T-cell (primary cell): ENCODE results near the gene HNRNPL. TPM values are rescaled to one million over a fixed set of nuclear protein-coding genes. Genes with fewer than 3 reads are reported as not detected.
"Not testable (repeated sequence)": the region's sequence is repeated elsewhere in the genome, so short reads cannot be mapped to it uniquely, and the experiment has no call there.

Source experiments
- ATAC-seq, 4 experiments: fragments of 200-7000 bp in 3 of 4; fragments of 150-1000 bp in 1 of 4; cut with Tn5 transposase; replicated peaks in 1 of 4; 1 replicate in 3 of 4; 2 replicates in 1 of 4; pipeline ENCODE4 v1.10.0; 2021; ENCODE audit warnings: moderate library complexity in 3 of 4, mild to moderate bottlenecking in 2 of 4, moderate number of reproducible peaks in 1 of 4
- CTCF ChIA-PET, 2 donors: fragments of 300-600 bp; sonication (Branson Sonifier 250); formaldehyde crosslinking; loops; one replicate each; lab custom pipeline; 2022; ENCODE audit warnings: antibody characterized with exemption in 2 of 2; lab: Charles Lee
- POLR2A ChIA-PET, 2 donors: fragments of 300-600 bp; sonication (Branson Sonifier 250); formaldehyde crosslinking; loops; one replicate each; lab custom pipeline; 2022; ENCODE audit warnings: antibody characterized with exemption in 2 of 2; lab: Charles Lee
- DNase-seq, 35 experiments: peaks; one replicate each; pipeline versions ENCODE4 v3.0.0 to v3.0.0-alpha.2; 2013 to 2023
- H3K27ac ChIP-seq: one replicate; pipeline ENCODE4 v1.5.1; 2013; ENCODE audit warnings: low read length
- H3K27me3 ChIP-seq, 2 experiments: replicated peaks in 1 of 2; 1 replicate in 1 of 2; 2 replicates in 1 of 2; pipeline versions ENCODE4 v1.6.1 to v1.7.0; 2013; ENCODE audit warnings: low read length in 1 of 2, mixed read lengths in 1 of 2; ENCODE audit not compliant: control insufficient read depth in 2 of 2, insufficient read depth in 2 of 2; ENCODE audit errors: extremely low read depth in 1 of 2
- H3K36me3 ChIP-seq, 2 donors: 1 replicate in 1 of 2; 2 replicates in 1 of 2; pipeline versions ENCODE4 v1.6.1 to v1.7.0; 2013; ENCODE audit warnings: low read length in 1 of 2; ENCODE audit not compliant: control insufficient read depth in 2 of 2, insufficient read depth in 1 of 2; ENCODE audit errors: extremely low read depth in 1 of 2
- H3K4me1 ChIP-seq, 2 experiments: 1 replicate in 1 of 2; 2 replicates in 1 of 2; pipeline versions ENCODE4 v1.6.1 to v1.7.0; 2013; ENCODE audit warnings: low read length in 2 of 2, mixed read lengths in 1 of 2; ENCODE audit not compliant: insufficient read depth in 2 of 2, control insufficient read depth in 1 of 2; ENCODE audit errors: extremely low read depth in 1 of 2
- H3K4me3 ChIP-seq, 2 donors: 1 replicate in 1 of 2; 2 replicates in 1 of 2; pipeline versions ENCODE4 v1.5.1 to v1.7.0; 2013; ENCODE audit warnings: mild to moderate bottlenecking in 2 of 2, low read length in 1 of 2, moderate library complexity in 1 of 2; ENCODE audit not compliant: control insufficient read depth in 1 of 2; ENCODE audit errors: extremely low read depth in 1 of 2
- H3K9me3 ChIP-seq: 2 replicates; pipeline ENCODE4 v1.7.0; 2013
- H3K27ac Mint-ChIP-seq, 2 donors: one replicate each; pipeline ENCODE4 v1.8.0; 2020 to 2021; ENCODE audit warnings: mild to moderate bottlenecking in 2 of 2, mixed read lengths in 2 of 2
- H3K27me3 Mint-ChIP-seq, 2 donors: one replicate each; pipeline ENCODE4 v1.8.0; 2021 to 2022; ENCODE audit warnings: mixed read lengths in 2 of 2
- H3K36me3 Mint-ChIP-seq: one replicate; pipeline ENCODE4 v1.8.0; 2021; ENCODE audit warnings: mixed read lengths
- H3K4me1 Mint-ChIP-seq, 3 donors: one replicate each; pipeline ENCODE4 v1.8.0; 2020 to 2022; ENCODE audit warnings: mixed read lengths in 3 of 3, mild to moderate bottlenecking in 1 of 3
- H3K4me3 Mint-ChIP-seq, 3 donors: one replicate each; pipeline ENCODE4 v1.8.0; 2020 to 2022; ENCODE audit warnings: mild to moderate bottlenecking in 3 of 3, mixed read lengths in 3 of 3, moderate library complexity in 3 of 3
- H3K9me3 Mint-ChIP-seq, 3 donors: one replicate each; pipeline ENCODE4 v1.8.0; 2020 to 2022; ENCODE audit warnings: mixed read lengths in 3 of 3
- WGBS: methylation state at CpG from one replicate; pipeline ENCODE4 v1.1.5; 2013; ENCODE audit warnings: missing lambda C conversion rate; ENCODE audit not compliant: insufficient coverage; 5-methylcytosine and 5-hydroxymethylcytosine counted together
- total RNA-seq, 35 experiments: library from RNA in 6 of 35; stranded (reverse) in 6 of 35; fragments of 120-200 nt in 1 of 35; gene quantifications; one replicate each; pipeline versions ENCODE4 v1.2.1 to v1.2.4 and lab custom pipeline; 2013 to 2026

HNRNPL gene
- total RNA-seq, 5 donors from 2014 or later (not counting 1 experiment from before 2014, with no cell fraction given), result 320 to 498 (median 330) TPM

- POLR2A ChIA-PET, result interaction anchor here (0.6 to 1.1 kb wide), 5 partner anchors 11 to 43 kb away, joined by 3 to 13 read pairs (median 10); no protein-coding TSS in a partner anchor
- Histone ChIP-seq H3K4me3 (peak overlapping the region; percentile 62 to 97), H3K9me3 (no peaks in the 10 kb centered on the region), H3K36me3 (peaks cover 13 to 27% of the 10 kb centered on the region in 2 donors), H3K27ac (peak overlapping the region; percentile 57), H3K27me3 (no peaks in the 10 kb centered on the region), H3K4me1 (peaks cover 5 to 29% of the 10 kb centered on the region in 2 experiments)
- Mint-ChIP-seq H3K27me3 (no peaks in the 10 kb centered on the region), H3K4me3 (peak overlapping the region; percentile 85 to 91 (median 87)), H3K27ac (peak overlapping the region; percentile 91 to 95), H3K4me1 (peaks cover 42 to 45% (median 43%) of the 10 kb centered on the region in 3 donors), H3K9me3 (no peaks in the 10 kb centered on the region), H3K36me3 (peaks cover 29% of the 10 kb centered on the region)
- ATAC-seq, result peak in 3 of 4 experiments; percentile 10 to 18 (median 13)
- no peak for DNase-seq
- CTCF ChIA-PET, result interaction anchor here in 1 of 2 donors (1.0 to 2.1 kb wide), 7 partner anchors 11 to 428 kb away, joined by 4 to 15 read pairs (median 8); partner anchors contain the start of genes ACTN4, FAM98C, MRPS12 and SARS2
- WGBS, result 1% methylated on average over 14 of the region's 16 CpGs
Measured at GRCh38 chr19:38831142-38831605, 18.6 kb downstream of the HNRNPL start.

- ChIA-PET CTCF (no interaction called here), POLR2A (interaction anchor here (0.5 to 0.7 kb wide), 4 partner anchors 11 to 84 kb away, joined by 3 to 6 read pairs (median 3); no protein-coding TSS in a partner anchor)
- H3K4me3 ChIP-seq, result no peak overlapping the region
- ATAC-seq, result no peak
- H3K9me3 Mint-ChIP-seq, result no peaks in the 10 kb centered on the region
- peaks cover 26% of the 10 kb centered on the region for H3K36me3 Mint-ChIP-seq
- H3K4me3 Mint-ChIP-seq, result peak overlapping the region; percentile 85 to 91 (median 87)
- no CpG with 5 or more reads among the region's 4 CpGs for WGBS
- no peaks in the 10 kb centered on the region for H3K27me3 Mint-ChIP-seq
- H3K27me3 ChIP-seq, result no peaks in the 10 kb centered on the region
- no peak for DNase-seq
- peaks cover 9 to 28% of the 10 kb centered on the region in 2 donors for H3K36me3 ChIP-seq
- peaks cover 44 to 50% (median 48%) of the 10 kb centered on the region in 3 donors for H3K4me1 Mint-ChIP-seq
- H3K27ac Mint-ChIP-seq, result peak overlapping the region; percentile 91 to 95
- no peaks in the 10 kb centered on the region for H3K9me3 ChIP-seq
- no peak overlapping the region for H3K27ac ChIP-seq
- peaks cover 5 to 29% of the 10 kb centered on the region in 2 experiments for H3K4me1 ChIP-seq
Measured at GRCh38 chr19:38830039-38830733, 19.6 kb downstream of the HNRNPL start.

- DNase-seq, H3K9me3 Mint-ChIP-seq, H3K9me3 ChIP-seq, H3K27me3 Mint-ChIP-seq, H3K27me3 ChIP-seq, H3K4me3 Mint-ChIP-seq, H3K27ac ChIP-seq, H3K27ac Mint-ChIP-seq, ATAC-seq, H3K4me3 ChIP-seq: not testable (repeated sequence)
- Mint-ChIP-seq H3K4me1 (peaks cover 53 to 59% (median 58%) of the 10 kb centered on the region in 3 donors), H3K36me3 (peaks cover 26% of the 10 kb centered on the region)
- WGBS, result 100% methylated on average over 1 of the region's 7 CpGs
- CTCF ChIA-PET, result interaction anchor here in 1 of 2 donors (0.6 kb wide), 1 partner anchor 945 kb away, joined by 5 read pairs; no protein-coding TSS in a partner anchor
- Histone ChIP-seq H3K4me1 (peaks cover 5 to 29% of the 10 kb centered on the region in 2 experiments), H3K36me3 (peaks cover 6 to 28% of the 10 kb centered on the region in 2 donors)
- POLR2A ChIA-PET, result interaction anchor here (0.5 to 0.7 kb wide), 5 partner anchors 12 to 51 kb away, joined by 3 to 5 read pairs (median 3); no protein-coding TSS in a partner anchor
Measured at GRCh38 chr19:38829203-38829602, 20.6 kb downstream of the HNRNPL start.

DNA sequence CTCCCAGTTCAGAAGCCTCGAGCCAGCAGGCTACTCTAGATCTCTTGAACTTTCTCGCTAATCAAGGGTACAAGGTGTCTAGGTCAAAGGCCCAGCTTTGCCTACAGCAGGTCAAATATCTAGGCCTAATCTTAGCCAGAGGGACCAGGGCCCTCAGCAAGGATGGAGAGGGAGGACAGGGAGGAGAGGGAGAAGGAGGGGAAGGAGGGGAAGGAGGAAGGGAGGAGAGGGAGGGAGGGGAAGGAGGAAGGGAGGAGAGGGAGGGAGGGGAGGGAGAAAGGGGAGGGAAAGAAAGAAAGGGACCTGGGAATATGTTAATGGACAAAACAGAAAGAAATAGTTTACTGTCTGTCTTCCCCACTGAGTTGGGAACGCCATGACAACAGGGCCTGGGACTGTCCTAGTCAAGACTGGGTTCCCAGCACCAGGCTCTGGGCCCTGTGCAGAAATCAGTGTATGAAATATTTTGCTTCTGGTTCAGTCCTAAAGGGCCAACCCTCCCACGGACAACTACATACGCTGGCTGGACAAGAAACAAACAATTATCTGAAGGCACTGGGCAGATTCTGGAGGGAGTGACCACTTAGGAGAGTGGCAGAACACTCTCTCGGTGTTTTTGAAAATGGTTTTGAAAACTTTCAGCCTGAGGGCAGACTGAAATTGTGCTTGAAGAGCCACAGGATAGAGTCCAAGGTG, 22.8 kb downstream of the HNRNPL start:
- no peaks in the 10 kb centered on the region for H3K9me3 ChIP-seq
- no peak overlapping the region for H3K4me3 ChIP-seq
- ChIA-PET POLR2A (no interaction called here), CTCF (interaction anchor here in 1 of 2 donors (0.5 kb wide), 1 partner anchor 40 kb away, joined by 3 read pairs; no protein-coding TSS in a partner anchor)
- H3K4me1 ChIP-seq, result peaks cover 5 to 23% of the 10 kb centered on the region in 2 experiments
- Mint-ChIP-seq H3K36me3 (peaks cover 44% of the 10 kb centered on the region), H3K4me1 (peaks cover 62 to 68% (median 68%) of the 10 kb centered on the region in 3 donors), H3K4me3 (peak overlapping the region in 1 of 3 donors; percentile 20), H3K9me3 (no peaks in the 10 kb centered on the region), H3K27me3 (no peaks in the 10 kb centered on the region), H3K27ac (peak overlapping the region in 1 of 2 donors; percentile 22)
- no peaks in the 10 kb centered on the region for H3K27me3 ChIP-seq
- no peak for ATAC-seq
- whole genome bisulfite sequencing, result 92% methylated on average over 6 of the region's 6 CpGs
- H3K27ac ChIP-seq, result no peak overlapping the region
- H3K36me3 ChIP-seq, result peaks cover 13 to 30% of the 10 kb centered on the region in 2 donors
- no peak for DNase-seq

DNA sequence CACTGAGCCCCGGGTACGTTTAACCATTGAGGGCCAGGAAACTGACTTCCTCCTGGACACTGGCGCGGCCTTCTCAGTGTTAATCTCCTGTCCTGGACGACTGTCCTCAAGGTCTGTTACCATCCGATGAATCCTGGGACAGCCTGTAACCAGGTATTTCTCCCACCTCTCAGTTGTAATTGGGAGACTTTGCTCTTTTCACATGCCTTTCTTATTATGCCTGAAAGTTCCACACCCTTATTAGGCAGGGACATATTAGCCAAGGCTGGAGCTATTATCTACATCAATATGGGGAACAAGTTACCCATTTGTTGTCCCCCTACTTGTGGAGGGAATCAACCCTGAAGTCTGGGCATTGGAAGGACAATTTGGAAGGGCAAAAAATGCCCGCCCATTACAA, 23.9 kb downstream of the HNRNPL start:
- peaks cover 40% of the 10 kb centered on the region for H3K36me3 Mint-ChIP-seq
- H3K4me3 Mint-ChIP-seq, CTCF ChIA-PET, H3K4me3 ChIP-seq, ATAC-seq, H3K9me3 ChIP-seq, H3K27ac ChIP-seq, DNase-seq, H3K27me3 Mint-ChIP-seq, H3K9me3 Mint-ChIP-seq, H3K27ac Mint-ChIP-seq, H3K27me3 ChIP-seq, POLR2A ChIA-PET: not testable (repeated sequence)
- peaks cover under 1 to 18% of the 10 kb centered on the region in 2 experiments for H3K4me1 ChIP-seq
- H3K36me3 ChIP-seq, result peaks cover 13 to 30% of the 10 kb centered on the region in 2 donors
- peaks cover 53 to 64% (median 58%) of the 10 kb centered on the region in 3 donors for H3K4me1 Mint-ChIP-seq
- 85% methylated on average over 2 of the region's 7 CpGs for whole genome bisulfite sequencing
